GM21737 (cell line): Measurements from ENCODE around the gene USP15.
A peak's percentile ranks its signal among the peaks of the same experiment; 100 is the strongest.

Experiments
- ATAC-seq: cut with Tn5 transposase; IDR thresholded peaks from one replicate; pipeline ENCODE4 v1.9.1; 2021; ENCODE audit warnings: mild to moderate bottlenecking, moderate library complexity; ENCODE audit not compliant: unreplicated experiment

Gene USP15

DNA sequence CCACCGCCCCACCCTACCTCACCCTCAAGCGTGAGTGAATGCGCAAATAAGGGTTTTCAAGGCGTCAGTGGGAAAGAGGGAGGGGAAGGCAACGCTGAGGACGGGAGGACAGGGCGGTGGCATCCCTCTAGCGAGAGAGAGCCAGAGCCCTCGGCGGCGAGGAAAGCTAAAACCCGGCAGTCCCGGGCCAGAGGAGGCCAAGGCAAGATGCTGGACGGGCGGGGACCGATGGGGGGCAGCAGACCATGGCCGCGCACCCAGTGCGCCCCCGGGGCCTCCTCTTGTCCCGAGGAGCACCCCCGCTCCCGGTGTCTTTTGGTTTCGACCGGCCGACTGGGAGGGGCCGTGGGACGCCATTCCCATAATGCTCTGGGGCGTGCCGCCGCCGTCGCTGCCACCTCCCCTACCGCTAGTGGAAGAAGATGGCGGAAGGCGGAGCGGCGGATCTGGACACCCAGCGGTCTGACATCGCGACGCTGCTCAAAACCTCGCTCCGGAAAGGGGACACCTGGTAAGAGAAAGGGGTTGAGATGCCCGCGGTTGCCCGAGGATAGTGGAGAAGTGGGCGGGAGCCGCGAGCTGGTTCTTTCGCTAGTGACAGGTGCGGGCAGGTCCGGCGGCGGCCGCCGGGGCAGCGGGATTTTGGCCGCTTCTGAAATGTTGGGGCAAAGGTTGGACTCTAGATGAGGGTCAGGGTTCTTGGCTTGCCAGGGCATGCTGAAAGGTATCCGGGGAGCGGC lies at the start of gene USP15:
Gene USP15 (plus strand): TSS at position 412 of the 740 bp plus-strand sequence. CDS start 11 bp downstream, at position 423.
- peak; percentile 81 for ATAC-seq

DNA sequence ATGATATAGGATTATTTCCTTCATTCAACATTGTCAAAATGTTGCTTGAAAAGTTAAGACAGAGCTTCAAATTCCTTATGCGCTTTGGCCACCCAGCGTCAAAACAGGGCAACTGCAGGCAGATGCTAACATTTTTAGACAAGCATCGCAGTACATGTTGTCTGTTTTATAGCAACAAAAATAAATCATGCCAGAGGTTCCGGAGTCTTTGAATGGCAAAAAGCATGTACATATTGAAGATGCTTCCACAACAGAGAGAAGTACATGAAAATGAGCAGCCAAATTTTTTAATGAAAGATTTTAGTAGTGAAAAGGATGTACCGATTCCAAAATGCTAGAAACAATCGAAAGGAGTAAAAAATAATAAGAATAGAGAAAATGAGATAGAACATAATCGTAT lies 49.8 kb upstream of the USP15 start:
- peak; percentile 85 for ATAC-seq

DNA sequence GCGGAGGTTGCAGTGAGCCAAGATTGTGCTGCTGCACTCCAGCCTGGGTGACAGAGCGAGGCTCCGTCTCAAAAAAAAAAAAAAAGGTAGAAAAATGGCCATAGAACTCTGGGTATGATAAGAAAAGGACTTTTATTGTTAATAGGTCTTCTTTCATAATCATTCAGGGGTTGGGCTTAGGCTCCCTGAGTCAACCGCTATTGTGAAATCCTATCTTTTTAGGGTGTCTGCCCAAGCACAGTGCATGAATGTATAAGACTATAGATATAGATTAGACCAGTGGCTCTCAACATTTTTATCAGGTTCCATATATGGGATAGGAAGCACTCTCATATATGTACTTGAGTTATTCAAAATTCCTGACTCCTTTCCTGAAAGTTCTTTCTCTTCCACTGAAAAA lies 48.7 kb upstream of the USP15 start:
- ATAC-seq: no peak

DNA sequence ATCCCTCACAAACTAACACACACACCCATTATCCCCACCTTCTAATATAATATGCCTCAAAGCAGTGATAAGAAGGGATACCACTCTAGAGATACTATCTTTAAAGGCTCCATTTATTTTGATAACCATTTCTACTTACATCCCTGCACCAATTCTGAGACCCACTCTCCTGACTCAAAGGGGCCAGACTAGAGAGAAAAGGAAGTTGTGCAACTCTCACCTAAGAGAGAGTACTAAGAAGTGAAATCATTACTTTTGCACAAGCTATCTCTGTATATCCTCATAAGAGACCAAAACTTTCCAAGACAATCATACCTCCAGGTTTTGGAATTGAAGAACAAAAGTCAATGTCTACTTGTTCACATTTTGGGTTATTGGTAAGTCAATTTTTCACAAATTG lies 45.4 kb upstream of the USP15 start:
- ATAC-seq: no peak

DNA sequence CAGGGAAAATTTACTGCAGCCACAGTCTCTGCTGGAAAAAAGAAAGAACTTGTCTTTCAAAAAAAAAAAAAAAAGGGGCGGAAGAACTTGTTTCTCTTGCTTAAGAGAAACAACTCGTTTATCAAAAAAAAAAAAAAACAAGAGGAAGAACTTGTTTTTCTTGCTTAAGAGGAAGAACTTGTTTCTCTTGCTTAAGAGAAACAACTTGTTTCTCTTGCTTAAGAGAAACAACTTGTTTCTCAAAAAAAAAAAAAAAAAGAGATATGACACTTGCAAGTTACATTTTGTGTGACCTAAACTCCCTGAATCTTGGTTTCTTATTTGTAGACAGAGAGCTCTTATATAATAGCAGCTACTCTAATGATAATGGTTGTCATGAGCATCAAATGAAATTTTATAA lies 44.7 kb upstream of the USP15 start:
- no peak for ATAC-seq

DNA sequence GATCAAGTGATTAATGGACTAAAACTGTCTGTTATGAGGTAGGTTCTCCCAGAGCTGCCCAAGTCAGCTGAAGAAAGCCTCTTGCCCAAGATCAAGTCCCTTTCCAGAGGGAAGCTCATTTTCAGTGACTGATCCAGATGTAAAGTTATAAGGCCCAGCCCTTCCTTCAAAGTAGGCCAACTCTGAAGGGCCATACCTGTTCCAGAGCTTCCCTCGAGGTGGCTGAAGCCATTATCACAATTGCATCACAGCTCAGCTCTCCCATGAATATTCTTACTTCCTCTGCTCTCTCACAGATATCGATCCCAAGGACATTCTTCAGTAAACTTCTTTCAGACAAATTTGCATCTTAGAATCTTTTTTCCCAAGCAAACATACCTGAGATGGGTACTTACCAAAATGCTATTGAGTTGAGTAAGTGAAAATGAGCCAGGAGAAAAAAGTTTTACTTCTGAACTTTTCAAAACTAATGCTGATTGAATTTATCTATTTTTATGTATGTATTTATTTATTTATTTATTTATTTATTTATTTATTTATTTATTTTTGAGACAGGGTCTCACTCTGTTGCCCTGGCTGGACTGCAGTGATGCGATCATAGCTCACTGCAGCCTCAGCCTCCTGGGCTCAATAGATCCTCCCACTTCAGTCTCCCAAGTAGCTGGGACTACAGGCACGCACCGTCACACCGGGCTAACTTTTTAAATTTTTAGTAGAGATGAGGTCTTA lies 42.6 kb upstream of the USP15 start:
- ATAC-seq: no peak

DNA sequence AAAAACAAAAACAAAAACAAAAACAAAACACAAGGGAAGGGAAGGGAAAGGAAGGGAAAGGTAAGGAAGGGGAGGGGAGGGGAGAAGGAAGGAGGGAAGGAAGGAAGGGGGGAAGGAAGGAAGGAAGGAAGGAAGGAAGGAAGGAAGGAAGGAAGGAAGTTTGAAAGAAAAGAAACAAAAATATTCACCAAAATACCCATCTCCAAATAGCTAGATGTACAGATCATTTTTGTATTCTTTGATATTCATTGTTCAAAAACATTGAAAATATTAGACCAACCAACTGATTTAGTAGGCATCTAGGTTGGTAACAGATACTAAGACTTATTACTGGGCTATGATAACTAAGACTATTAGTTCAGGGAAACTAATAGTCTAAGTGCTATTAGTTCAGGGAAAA lies 39.1 kb upstream of the USP15 start:
- ATAC-seq: no peak

DNA sequence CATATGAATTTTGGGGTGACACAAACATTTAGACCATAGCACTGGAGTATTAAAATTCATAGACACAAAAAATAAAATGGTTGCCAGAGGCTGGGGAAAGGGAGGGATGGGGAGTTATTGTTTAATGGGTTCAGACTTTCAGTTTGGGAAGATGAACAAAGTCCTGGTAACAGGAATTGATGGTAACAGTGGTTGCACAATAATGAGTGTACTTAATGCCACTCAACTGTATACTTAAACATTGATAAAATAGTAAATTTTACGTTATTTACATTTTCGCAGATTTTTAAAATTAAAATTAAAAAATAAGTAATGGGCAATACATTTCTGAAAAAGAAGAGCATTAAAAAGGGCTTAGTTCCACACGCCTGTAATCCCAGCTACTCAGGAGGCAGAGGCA lies 35.6 kb upstream of the USP15 start:
- no peak for ATAC-seq

DNA sequence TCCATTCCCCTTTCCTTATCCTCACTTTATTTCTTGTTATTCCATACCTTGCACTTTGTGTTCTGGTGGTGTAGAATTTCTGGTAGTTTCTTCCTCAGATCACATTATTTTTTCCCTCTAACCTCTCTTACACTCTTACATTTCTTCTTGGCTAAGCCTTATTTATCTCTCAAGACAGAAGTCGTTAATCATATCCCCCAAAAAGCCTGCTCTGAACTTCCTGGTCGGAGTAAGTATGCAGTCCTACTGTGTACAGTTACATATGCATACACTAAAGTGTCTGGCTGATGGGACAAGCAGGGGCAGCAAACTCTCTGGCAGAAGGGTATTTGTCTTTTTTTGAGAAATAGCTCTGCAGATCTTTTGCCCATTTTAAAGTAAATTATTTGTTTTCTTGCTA lies 33.1 kb upstream of the USP15 start:
- ATAC-seq: no peak

DNA sequence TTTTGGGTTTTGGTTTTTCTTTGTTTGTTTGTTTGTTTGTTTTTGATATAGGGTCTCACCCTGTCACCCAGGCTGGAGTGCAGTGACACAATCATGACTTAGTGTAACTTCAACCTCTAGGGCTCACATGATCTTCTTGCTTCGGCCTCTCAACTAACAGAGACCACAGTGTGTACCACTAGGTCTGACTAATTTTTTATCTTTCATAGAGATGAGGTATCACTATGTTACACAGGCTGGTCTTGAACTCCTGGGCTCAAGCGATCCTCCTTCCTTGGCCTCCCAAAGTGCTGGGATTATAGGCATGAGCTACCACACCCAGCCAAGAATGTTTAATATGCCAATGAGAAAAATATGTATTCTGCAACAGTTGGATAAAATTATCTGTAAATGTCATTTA lies 29.6 kb upstream of the USP15 start:
- ATAC-seq: no peak

DNA sequence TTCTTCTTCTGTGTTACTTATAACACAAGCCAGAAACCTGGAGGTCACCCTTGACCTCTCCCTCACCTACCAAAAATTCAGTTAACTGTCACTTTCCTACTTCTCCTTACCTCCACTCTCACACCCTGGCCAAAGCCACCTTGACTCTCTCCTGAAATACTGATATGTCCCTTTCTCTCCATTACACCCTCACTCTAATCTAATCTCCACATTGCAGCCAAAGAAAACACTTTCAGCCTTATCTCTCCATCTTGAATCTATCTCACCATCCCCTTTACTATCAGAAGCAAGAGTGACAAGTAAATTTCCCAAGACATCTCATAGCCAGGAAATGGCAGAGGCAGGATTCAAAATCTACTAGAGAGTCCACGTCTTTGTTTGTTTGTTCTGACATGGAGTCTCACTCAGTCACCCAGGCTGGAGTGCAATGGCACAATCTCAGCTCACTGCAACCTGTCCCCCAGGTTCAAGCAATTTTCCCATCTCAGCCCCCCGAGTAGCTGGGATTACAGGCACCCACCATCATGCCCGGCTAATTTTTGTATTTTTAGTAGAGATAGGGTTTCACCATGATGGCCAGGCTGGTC lies 28.0 kb upstream of the USP15 start:
- no peak for ATAC-seq

DNA sequence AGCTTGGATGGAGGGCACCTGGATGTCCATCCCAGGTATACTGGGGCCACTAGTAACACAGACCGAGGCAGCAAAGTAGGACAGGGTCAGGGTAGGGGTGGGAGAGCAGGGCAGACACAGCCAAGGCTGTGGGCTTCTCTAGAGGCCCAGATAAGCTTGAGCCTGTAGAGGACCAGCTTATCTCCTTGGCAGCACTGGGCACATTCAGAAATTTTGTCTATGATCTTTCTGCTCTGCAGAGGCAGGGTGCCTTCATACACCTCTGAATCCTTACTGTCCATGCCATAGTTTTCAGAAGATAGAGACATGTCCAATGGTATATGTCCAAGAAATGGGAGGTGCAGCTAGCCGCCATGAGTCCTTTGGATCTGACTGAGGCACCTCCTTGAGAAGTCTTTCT lies 26.4 kb upstream of the USP15 start:
- no peak for ATAC-seq

DNA sequence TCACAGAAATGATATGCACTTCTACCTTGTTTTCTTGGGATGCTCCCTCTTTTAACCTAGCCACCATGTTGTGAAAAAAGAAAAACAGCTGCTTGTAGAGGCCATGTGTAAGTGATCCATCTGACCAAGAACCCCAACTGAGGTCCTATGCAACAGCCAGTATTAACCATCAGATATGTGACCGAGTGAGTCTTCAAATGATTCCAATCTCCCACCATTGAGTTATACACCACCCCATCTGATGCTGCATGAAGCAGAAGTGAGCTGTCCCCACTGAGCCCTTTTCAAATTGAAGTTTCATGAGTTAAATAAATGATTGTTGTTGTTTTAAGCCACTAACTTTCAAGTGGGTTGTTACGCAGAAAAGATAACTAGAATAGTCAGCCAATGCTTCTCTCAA lies 20.6 kb upstream of the USP15 start:
- no peak for ATAC-seq

DNA sequence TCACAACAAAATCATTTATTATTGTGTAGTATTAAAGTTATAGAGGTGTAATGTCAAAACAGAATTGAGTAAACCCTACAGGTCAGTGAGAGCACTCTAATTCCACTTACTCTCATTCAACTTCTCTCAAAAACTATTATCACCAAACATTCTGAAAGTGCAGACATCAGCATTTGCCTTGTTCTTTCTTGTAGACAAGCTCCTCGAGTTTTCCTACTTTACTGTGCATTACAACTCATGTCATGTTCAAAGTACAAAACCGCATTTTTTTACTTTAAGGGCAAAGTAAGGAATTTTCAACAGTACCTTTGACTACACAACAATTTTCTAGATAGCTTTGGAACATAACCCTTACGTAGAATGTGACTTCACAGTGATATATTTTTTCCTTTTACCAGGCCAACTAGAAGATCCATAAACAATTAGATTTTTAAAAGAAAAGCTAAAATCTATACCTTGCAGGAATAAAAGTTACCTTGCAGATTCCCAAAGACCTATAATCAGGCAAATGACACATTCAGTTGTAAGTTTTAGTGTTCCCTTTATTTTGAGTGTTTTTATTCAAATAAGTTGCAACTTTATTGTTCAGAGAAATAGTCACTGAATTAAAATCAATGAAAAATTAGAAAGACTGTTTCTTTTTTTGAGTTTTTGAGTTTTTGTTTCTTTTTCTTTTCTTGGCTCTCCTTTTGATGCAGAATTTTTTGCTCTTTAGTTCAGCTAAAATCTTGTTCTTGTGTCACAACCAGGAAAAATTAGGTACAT lies 12.7 kb upstream of the USP15 start:
- no peak for ATAC-seq

DNA sequence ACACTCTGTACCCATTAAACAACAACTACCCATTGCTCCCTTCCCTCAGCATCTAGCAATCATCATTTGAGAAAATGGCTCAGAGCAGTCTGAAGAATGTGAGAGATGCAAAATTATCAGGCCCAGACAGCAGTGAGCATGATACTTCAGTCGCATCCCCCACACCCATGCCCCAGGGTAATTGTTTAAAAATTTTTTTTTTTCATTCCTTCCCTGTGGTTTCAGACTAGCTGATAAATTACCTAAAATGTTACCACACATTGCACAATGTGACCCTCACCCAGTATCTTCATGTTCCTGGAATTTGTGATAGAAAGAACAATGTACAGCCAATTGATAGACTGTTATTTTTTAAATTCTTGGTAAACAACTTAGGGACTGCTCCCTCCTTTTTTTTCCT lies 11.3 kb upstream of the USP15 start:
- ATAC-seq: no peak

DNA sequence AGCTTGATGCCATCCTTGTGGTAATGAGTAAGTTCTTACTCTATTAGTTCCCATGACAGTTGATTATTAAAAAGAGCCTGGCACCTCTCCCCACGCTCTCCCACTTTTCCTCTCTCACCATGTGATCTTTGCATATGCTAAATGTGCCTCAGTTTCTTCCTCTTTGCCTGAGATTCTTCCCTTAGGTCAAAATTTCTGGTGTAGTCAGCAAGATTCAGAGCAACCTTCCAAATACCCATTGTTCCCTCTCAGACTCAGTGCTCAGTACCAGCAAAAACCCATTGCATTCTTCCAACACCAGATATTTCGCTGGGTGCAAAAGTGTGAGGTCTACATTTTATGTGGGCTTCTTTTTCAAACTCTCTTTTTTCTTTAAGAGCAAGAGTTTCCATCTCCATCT lies 10.8 kb upstream of the USP15 start:
- ATAC-seq: no peak

DNA sequence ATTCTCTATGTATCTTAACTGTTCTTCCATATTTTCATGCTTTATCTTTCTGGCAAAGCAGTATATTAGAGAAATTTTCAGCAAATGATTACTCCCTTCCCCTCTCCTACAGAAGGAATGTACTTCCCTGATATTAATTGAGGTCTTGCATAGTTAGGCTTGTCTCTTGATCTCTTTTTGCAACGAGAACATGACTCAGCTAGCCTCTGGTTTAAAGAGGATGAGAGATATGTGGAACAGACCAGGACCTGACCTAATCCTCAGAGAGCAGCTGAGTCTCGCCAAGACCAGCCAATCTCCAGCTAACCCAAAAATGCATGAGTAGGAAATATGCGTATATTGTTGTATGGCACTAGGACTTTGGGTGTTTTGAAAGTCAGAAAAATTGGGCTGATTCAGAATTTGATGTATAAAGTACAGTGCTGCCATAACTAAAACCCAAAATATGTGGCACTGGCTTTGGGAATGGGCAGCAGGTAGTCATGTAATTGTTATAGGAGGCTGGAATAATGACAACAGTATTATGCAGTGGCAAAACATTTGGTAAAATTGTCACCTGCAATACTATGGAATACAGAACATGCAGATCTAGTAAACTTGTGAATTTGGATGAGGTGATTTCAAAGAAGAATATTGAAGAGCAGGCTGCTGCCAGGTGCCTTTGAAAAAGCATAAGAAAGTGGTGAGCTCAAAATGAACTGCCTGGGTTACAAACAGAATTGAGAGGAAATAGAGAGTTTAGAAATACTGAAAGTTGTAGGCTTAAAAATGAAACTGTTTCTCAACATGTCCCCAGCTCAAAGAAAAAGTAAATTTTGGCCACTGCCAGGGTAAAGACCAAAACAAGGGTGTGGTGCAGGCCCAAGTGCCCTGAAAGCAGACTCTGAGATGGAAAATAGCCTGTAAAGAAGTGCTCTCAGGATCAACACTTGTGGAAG lies 9.3 kb upstream of the USP15 start:
- peak; percentile 89 for ATAC-seq

DNA sequence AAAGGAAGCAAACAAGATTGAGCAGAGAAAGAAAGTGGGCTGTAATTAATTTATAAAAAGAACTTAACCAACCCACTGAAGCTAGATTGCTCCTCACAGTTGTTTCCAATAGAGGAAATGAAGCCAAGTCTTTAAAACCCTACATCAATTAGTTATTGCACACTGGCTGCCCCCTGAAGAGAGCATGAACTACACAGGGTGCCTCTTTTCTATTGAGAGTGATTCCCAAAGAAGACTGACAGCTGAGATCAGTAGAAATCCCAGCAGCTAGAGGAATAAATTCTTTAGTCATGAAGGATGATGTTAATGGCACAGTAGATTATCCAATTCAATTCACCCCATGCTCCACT lies 8.6 kb upstream of the USP15 start:
- ATAC-seq: peak; percentile 42

DNA sequence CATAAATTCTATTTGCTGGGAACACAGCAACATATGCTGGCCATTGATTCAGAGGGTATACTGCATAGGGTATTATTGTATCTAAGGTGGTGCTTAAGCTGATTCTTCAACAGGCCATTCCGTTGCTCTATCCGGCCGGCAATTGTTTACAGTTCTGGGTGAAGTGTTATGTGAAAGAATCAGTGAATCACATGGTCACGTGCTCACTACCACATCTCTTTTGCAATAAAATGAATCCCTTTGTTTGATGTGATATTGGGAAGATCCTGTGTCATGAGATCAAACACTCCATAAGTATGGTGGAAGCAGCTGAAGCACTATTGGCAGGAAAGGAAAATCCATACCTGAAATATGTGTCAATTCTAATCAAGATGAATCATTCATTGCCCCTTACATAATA lies 7.6 kb upstream of the USP15 start:
- ATAC-seq: no peak

DNA sequence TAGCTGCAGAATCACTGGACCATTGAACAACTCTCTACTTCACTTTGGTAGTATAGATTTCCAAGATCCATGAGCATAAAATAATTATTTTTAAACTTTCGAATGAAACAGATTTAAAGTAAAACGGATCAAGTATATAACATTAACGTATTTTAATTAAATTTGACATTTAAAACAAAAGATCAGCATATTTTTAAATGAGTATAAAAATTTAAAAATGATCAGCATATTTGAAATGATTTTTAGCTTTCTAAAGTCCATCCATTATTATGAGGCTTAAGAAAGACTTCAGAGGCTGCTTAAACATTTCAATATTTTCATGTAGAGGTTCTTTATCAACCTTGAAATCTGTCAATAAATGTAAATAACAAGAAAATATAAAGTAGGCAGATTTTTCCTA lies 5.2 kb upstream of the USP15 start:
- ATAC-seq: no peak
